ENCODE results near the gene SPATA18. TPM values are rescaled to one million over a fixed set of nuclear protein-coding genes. Genes with fewer than 3 reads are reported as not detected.

Gene SPATA18
- total RNA-seq, 2 experiments from 2014 or later, result not detected

DNA sequence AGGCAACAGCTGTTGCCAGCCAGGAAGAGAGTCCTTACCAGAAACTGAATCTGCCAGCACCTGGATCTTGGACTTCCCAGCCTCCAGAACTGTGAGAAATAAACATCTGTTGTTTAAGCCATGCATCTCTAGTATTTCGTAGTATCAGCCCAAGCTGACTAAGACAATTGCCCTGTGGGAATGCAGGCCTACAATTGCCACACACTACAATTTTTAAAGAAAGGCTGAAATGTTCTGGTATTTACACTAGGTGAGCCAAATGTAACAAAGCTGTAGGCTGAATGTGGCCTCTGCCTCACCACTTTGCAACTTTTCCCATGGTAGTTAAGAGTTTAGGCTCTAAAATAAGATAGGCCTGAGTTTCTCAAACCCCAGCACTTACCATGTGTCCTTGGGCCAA is 59.1 kb downstream of the SPATA18 start:
- CTCF ChIA-PET, result no interaction called here

DNA sequence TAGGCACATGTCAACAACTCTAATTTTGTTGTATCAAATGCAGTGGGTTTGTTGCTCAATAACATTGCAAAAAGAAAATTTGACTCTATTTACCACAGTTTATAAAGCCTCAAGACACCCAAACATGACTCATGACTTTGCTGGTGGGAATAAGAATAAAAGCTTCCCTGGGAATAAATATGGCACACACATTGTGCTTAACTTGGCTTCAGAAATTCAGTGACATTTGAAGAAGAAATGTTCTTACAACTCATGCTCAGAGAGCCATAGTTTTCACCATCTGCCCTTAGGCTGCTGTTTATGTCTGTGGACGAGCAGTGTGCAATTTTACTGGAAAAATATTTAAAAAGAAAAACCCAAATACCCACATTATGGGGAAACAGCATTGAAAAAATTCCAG is 60.9 kb downstream of the SPATA18 start:
- H3K27me3 Mint-ChIP-seq, result peaks cover 8% of the 10 kb centered on the region
- DNase-seq (no peak), ATAC-seq (ENCODE audit: poor library complexity) (no peak)
- H3K36me3 ChIP-seq (ENCODE audit: insufficient read depth, low read length), result no peaks in the 10 kb centered on the region
- ChIA-PET CTCF (no interaction called here), POLR2A (no interaction called here)
- intact Hi-C loops (cut with DNase I, micrococcal nuclease), result no loop called here
- H3K9me3 Mint-ChIP-seq, result no peaks in the 10 kb centered on the region
- H3K9me3 ChIP-seq (ENCODE audit: control insufficient read depth in 1 of 2, insufficient read depth in 1 of 2, low read length in 2 of 2), result peaks cover 0 to 2% of the 10 kb centered on the region in 2 experiments
- TF ChIP-seq, protein P1, sequence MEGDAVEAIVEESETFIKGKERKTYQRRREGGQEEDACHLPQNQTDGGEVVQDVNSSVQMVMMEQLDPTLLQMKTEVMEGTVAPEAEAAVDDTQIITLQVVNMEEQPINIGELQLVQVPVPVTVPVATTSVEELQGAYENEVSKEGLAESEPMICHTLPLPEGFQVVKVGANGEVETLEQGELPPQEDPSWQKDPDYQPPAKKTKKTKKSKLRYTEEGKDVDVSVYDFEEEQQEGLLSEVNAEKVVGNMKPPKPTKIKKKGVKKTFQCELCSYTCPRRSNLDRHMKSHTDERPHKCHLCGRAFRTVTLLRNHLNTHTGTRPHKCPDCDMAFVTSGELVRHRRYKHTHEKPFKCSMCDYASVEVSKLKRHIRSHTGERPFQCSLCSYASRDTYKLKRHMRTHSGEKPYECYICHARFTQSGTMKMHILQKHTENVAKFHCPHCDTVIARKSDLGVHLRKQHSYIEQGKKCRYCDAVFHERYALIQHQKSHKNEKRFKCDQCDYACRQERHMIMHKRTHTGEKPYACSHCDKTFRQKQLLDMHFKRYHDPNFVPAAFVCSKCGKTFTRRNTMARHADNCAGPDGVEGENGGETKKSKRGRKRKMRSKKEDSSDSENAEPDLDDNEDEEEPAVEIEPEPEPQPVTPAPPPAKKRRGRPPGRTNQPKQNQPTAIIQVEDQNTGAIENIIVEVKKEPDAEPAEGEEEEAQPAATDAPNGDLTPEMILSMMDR (IDR thresholded peaks at IDR 0.05), result no peak
- H3K27me3 ChIP-seq (ENCODE audit: control insufficient read depth in 1 of 2, insufficient read depth in 2 of 2, low read length in 2 of 2), result no peaks in the 10 kb centered on the region
- no peaks in the 10 kb centered on the region for H3K4me1 ChIP-seq (ENCODE audit: insufficient read depth, low read length)
- H3K27ac Mint-ChIP-seq, result no peak overlapping the region
- H3K4me3 ChIP-seq (ENCODE audit: low read length), result no peak overlapping the region
- H3K27ac ChIP-seq (ENCODE audit: low read depth in 1 of 2, low read length in 2 of 2), result no peak overlapping the region
- no peaks in the 10 kb centered on the region for H3K36me3 Mint-ChIP-seq (ENCODE audit: low read depth)
- no peaks in the 10 kb centered on the region for H3K4me1 Mint-ChIP-seq (ENCODE audit: low read depth)
- H3K4me3 Mint-ChIP-seq, result no peak overlapping the region

More for the DNA sequence above, 59.1 kb downstream of the SPATA18 start:
- Histone ChIP-seq H3K4me1 (ENCODE audit: insufficient read depth, low read length) (no peaks in the 10 kb centered on the region), H3K9me3 (ENCODE audit: control insufficient read depth in 1 of 2, insufficient read depth in 1 of 2, low read length in 2 of 2) (peaks cover 0 to 2% of the 10 kb centered on the region in 2 experiments), H3K4me3 (ENCODE audit: low read length) (no peak overlapping the region), H3K27me3 (ENCODE audit: control insufficient read depth in 1 of 2, insufficient read depth in 2 of 2, low read length in 2 of 2) (no peaks in the 10 kb centered on the region), H3K27ac (ENCODE audit: low read depth in 1 of 2, low read length in 2 of 2) (no peak overlapping the region), H3K36me3 (ENCODE audit: insufficient read depth, low read length) (no peaks in the 10 kb centered on the region)
- no peak overlapping the region for H3K27ac Mint-ChIP-seq
- H3K36me3 Mint-ChIP-seq (ENCODE audit: low read depth), result no peaks in the 10 kb centered on the region
- POLR2A ChIA-PET, result no interaction called here
- peaks cover 11% of the 10 kb centered on the region for H3K27me3 Mint-ChIP-seq
- no peak for ATAC-seq (ENCODE audit: poor library complexity)
- DNase-seq, result no peak
- TF ChIP-seq, protein P1 (IDR thresholded peaks at IDR 0.05), result no peak
- no peaks in the 10 kb centered on the region for H3K4me1 Mint-ChIP-seq (ENCODE audit: low read depth)
- intact Hi-C loops (cut with DNase I, micrococcal nuclease), result no loop called here
- H3K9me3 Mint-ChIP-seq, result no peaks in the 10 kb centered on the region
- H3K4me3 Mint-ChIP-seq, result no peak overlapping the region

DNA sequence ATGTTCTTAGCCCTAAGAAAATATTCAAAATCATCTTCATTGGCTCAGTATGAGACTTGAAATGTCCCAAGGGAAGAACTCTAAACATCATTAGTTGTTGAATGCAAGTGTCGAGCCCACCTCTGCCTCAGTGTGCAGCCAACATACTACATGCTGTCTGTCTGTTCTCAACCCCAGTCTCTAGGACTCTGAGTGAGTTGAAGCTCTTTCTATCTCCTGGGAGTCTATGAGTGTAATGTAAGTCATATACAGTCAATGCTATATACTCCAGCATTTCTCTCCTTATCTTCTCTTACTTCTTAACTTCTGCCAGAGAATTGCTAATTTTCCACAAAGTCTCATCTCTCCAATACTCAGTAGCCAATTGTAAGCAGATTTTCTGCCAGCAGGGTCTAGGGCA is 61.3 kb downstream of the SPATA18 start:
- no peak for DNase-seq
- CTCF ChIA-PET, result no interaction called here

More for the DNA sequence above, 61.3 kb downstream of the SPATA18 start:
- H3K4me3 Mint-ChIP-seq, result no peak overlapping the region
- no peaks in the 10 kb centered on the region for H3K36me3 ChIP-seq (ENCODE audit: insufficient read depth, low read length)
- H3K9me3 Mint-ChIP-seq, result no peaks in the 10 kb centered on the region
- no peaks in the 10 kb centered on the region for H3K4me1 ChIP-seq (ENCODE audit: insufficient read depth, low read length)
- ATAC-seq (ENCODE audit: poor library complexity), result no peak
- TF ChIP-seq, protein P1 (IDR thresholded peaks at IDR 0.05), result no peak
- intact Hi-C loops (cut with DNase I, micrococcal nuclease), result no loop called here
- no peaks in the 10 kb centered on the region for H3K4me1 Mint-ChIP-seq (ENCODE audit: low read depth)
- peaks cover 0 to 2% of the 10 kb centered on the region in 2 experiments for H3K9me3 ChIP-seq (ENCODE audit: control insufficient read depth in 1 of 2, insufficient read depth in 1 of 2, low read length in 2 of 2)
- no peaks in the 10 kb centered on the region for H3K27me3 ChIP-seq (ENCODE audit: control insufficient read depth in 1 of 2, insufficient read depth in 2 of 2, low read length in 2 of 2)
- no peak overlapping the region for H3K27ac ChIP-seq (ENCODE audit: low read depth in 1 of 2, low read length in 2 of 2)
- POLR2A ChIA-PET, result no interaction called here
- H3K27me3 Mint-ChIP-seq, result peaks cover 8% of the 10 kb centered on the region
- H3K36me3 Mint-ChIP-seq (ENCODE audit: low read depth), result no peaks in the 10 kb centered on the region
- no peak overlapping the region for H3K4me3 ChIP-seq (ENCODE audit: low read length)
- H3K27ac Mint-ChIP-seq, result no peak overlapping the region

All from CD4-positive, alpha-beta T cell (primary cell).